ENCODE measurements around the gene PPP1CB.
"Not testable (repeated sequence)": the region's sequence is repeated elsewhere in the genome, so short reads cannot be mapped to it uniquely, and the experiment has no call there.

Gene PPP1CB

GRCh38 chr2:28780496-28780895 lies 28.9 kb downstream of the PPP1CB start:
- no peak for FAIRE-seq

GRCh38 chr2:28782423-28782822 lies 30.8 kb downstream of the PPP1CB start:
- FAIRE-seq: peak; percentile 58

GRCh38 chr2:28784570-28784969 lies 32.9 kb downstream of the PPP1CB start:
- FAIRE-seq: not testable (repeated sequence)

- no peak for FAIRE-seq
Measured at GRCh38 chr2:28796620-28797019, 45.0 kb downstream of the PPP1CB start.

GRCh38 chr2:28801726-28802125 lies 50.1 kb downstream of the PPP1CB start:
- FAIRE-seq: no peak

GRCh38 chr2:28802975-28803429 lies 51.4 kb downstream of the PPP1CB start:
- no peak for FAIRE-seq

GRCh38 chr2:28809927-28810326 lies 58.3 kb downstream of the PPP1CB start:
- no peak for FAIRE-seq

- no peak for FAIRE-seq
Measured at GRCh38 chr2:28810384-28811285, 59.0 kb downstream of the PPP1CB start, which contains the start of gene SPDYA. SPDYA (plus strand) TSS chr2:28810834; CDS start chr2:28816015, 5,181 bp downstream.

GRCh38 chr2:28818053-28818452 lies 66.4 kb downstream of the PPP1CB start:
- no peak for FAIRE-seq

GRCh38 chr2:28821295-28821958 lies 69.8 kb downstream of the PPP1CB start:
- FAIRE-seq: peak; percentile 87

GRCh38 chr2:28822036-28822435 lies 70.4 kb downstream of the PPP1CB start:
- peak; percentile 90 for FAIRE-seq

- FAIRE-seq: no peak
Measured at GRCh38 chr2:28824207-28824606, 72.6 kb downstream of the PPP1CB start.

- FAIRE-seq: no peak
Measured at GRCh38 chr2:28824870-28825269, 73.2 kb downstream of the PPP1CB start.

GRCh38 chr2:28828382-28828781 lies 76.8 kb downstream of the PPP1CB start:
- no peak for FAIRE-seq

GRCh38 chr2:28833740-28834470 lies 82.3 kb downstream of the PPP1CB start:
- no peak for FAIRE-seq

- no peak for FAIRE-seq
Measured at GRCh38 chr2:28835781-28836180, 84.2 kb downstream of the PPP1CB start.

GRCh38 chr2:28838971-28839370 lies 87.3 kb downstream of the PPP1CB start:
- FAIRE-seq: no peak

- FAIRE-seq: no peak
Measured at GRCh38 chr2:28842042-28842441, 90.4 kb downstream of the PPP1CB start.

Measured in islet of Langerhans (tissue), 1 donor.